A673 (cell line): ENCODE measurements around the gene CUX1.

ENCODE experiments used
- EZH2 ChIP-seq: fragments of 200-600 bp; sonication (generic); IDR thresholded peaks from 2 replicates; pipeline ENCODE4 v1.6.1; 2017; ENCODE audit warnings: borderline replicate concordance, low read depth, mild to moderate bottlenecking, mixed read lengths, antibody characterized with exemption, low read length; ENCODE audit not compliant: poor library complexity, severe bottlenecking
- TF ChIP-seq, protein P1 (sequence below): fragments of 300-800, 200-600 bp; sonication (generic); conservative IDR thresholded peaks from 2 replicates; pipeline ENCODE4 v1.5.1; 2017; ENCODE audit warnings: low read depth, mild to moderate bottlenecking, antibody characterized with exemption, low read length, moderate library complexity, mixed read lengths

- TF ChIP-seq, protein P1, sequence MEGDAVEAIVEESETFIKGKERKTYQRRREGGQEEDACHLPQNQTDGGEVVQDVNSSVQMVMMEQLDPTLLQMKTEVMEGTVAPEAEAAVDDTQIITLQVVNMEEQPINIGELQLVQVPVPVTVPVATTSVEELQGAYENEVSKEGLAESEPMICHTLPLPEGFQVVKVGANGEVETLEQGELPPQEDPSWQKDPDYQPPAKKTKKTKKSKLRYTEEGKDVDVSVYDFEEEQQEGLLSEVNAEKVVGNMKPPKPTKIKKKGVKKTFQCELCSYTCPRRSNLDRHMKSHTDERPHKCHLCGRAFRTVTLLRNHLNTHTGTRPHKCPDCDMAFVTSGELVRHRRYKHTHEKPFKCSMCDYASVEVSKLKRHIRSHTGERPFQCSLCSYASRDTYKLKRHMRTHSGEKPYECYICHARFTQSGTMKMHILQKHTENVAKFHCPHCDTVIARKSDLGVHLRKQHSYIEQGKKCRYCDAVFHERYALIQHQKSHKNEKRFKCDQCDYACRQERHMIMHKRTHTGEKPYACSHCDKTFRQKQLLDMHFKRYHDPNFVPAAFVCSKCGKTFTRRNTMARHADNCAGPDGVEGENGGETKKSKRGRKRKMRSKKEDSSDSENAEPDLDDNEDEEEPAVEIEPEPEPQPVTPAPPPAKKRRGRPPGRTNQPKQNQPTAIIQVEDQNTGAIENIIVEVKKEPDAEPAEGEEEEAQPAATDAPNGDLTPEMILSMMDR, result no peak
- TF ChIP-seq EZH2, result no peak
Observed at GRCh38 chr7:102095321-102096011, 278.0 kb downstream of the CUX1 start.
